H1 (cell line): ENCODE measurements around the gene CILP. TPM values are rescaled to one million over a fixed set of nuclear protein-coding genes. Genes with fewer than 3 reads are reported as not detected.

ENCODE experiments used
- ASH2L ChIP-seq: fragments of 200-600, 300-600 bp; sonication (generic); IDR thresholded peaks from one replicate; pipeline ENCODE4 v1.7.1; 2017; ENCODE audit warnings: low read length
- KDM4A ChIP-seq: IDR thresholded peaks from one replicate; pipeline ENCODE4 v1.7.1; 2012; ENCODE audit warnings: low read depth, mild to moderate bottlenecking, moderate library complexity, low read length, inconsistent platforms; ENCODE audit not compliant: severe bottlenecking
- POLR2AphosphoS5 ChIP-seq: IDR thresholded peaks from 2 replicates; pipeline ENCODE4 v1.6.1; 2011; ENCODE audit warnings: low read depth, low read length
- TAF1 ChIP-seq: IDR thresholded peaks from 2 replicates; pipeline ENCODE4 v1.6.1; 2011; ENCODE audit warnings: mild to moderate bottlenecking, low read depth, low read length
- TAF7 ChIP-seq: optimal IDR thresholded peaks from 2 replicates; pipeline ENCODE3; 2011; ENCODE audit warnings: low read depth, mild to moderate bottlenecking, inconsistent platforms, low read length, moderate library complexity, borderline replicate concordance
- ZNF274 ChIP-seq: IDR thresholded peaks from 2 replicates; pipeline ENCODE4 v1.7.0; 2012; ENCODE audit warnings: low read length, borderline replicate concordance; ENCODE audit errors: extremely low read depth
- polyA plus RNA-seq, 7 experiments: library from polyadenylated mRNA; depleted of rRNA in 3 of 7; stranded (reverse) in 5 of 7; unstranded in 2 of 7; fragments of >200 nt in 5 of 7; fragments of 200-250 nt in 2 of 7; gene quantifications; 1 replicate in 5 of 7; 2 replicates in 1 of 7; 4 replicates in 1 of 7; pipeline versions ENCODE4 v1.2.1 to v1.2.3, GENCODE V29; 2011 to 2013; ENCODE audit warnings: missing spikeins in 2 of 7, mixed read lengths in 2 of 7
- total RNA-seq: library from RNA; stranded (reverse); fragmentation: NEBNext Ultra II Directional; extraction: Animal tissue kit (Norgen Biotek cat#: 25700); gene quantifications from 2 replicates; pipeline ENCODE4 v1.2.1, GENCODE V29; 2021
- TF ChIP-seq, protein P1 (sequence below): fragments of 300-600 bp; sonication (generic); IDR thresholded peaks from 2 replicates; pipeline ENCODE4 v1.7.1; 2012; ENCODE audit warnings: low read length, moderate library complexity, mild to moderate bottlenecking, inconsistent platforms; ENCODE audit not compliant: insufficient replicate concordance
- TF ChIP-seq, protein P2 (sequence below): IDR thresholded peaks from 2 replicates; pipeline ENCODE4 v1.6.1; 2012; ENCODE audit warnings: inconsistent platforms

CILP gene
- total and polyA plus RNA-seq, 2 of the 8 experiments (the other 6 are each of a cell fraction or from before 2014, with no cell fraction given): 0.02 TPM; not detected in 1

DNA sequence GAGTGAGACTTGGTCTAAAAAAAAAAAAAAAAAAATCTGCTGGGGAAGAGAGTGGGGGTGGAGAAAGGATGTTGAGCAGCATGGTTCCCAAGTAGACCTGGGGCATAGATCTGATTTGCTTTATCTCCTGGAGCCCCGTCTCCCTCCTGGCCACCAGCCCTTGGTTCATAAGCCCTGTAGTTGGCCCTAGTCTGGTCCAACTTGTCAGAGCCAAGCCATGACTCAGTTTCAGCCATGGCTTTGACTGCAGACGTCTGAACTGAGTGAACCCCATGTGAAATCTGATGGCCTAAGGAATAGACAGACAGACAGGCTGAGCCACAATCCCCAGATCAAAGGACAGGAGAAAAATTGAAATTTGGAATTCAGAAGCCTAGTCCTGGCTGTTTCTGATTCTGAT is 2.0 kb upstream of the CILP start (continued):
- TF ChIP-seq, protein P1, sequence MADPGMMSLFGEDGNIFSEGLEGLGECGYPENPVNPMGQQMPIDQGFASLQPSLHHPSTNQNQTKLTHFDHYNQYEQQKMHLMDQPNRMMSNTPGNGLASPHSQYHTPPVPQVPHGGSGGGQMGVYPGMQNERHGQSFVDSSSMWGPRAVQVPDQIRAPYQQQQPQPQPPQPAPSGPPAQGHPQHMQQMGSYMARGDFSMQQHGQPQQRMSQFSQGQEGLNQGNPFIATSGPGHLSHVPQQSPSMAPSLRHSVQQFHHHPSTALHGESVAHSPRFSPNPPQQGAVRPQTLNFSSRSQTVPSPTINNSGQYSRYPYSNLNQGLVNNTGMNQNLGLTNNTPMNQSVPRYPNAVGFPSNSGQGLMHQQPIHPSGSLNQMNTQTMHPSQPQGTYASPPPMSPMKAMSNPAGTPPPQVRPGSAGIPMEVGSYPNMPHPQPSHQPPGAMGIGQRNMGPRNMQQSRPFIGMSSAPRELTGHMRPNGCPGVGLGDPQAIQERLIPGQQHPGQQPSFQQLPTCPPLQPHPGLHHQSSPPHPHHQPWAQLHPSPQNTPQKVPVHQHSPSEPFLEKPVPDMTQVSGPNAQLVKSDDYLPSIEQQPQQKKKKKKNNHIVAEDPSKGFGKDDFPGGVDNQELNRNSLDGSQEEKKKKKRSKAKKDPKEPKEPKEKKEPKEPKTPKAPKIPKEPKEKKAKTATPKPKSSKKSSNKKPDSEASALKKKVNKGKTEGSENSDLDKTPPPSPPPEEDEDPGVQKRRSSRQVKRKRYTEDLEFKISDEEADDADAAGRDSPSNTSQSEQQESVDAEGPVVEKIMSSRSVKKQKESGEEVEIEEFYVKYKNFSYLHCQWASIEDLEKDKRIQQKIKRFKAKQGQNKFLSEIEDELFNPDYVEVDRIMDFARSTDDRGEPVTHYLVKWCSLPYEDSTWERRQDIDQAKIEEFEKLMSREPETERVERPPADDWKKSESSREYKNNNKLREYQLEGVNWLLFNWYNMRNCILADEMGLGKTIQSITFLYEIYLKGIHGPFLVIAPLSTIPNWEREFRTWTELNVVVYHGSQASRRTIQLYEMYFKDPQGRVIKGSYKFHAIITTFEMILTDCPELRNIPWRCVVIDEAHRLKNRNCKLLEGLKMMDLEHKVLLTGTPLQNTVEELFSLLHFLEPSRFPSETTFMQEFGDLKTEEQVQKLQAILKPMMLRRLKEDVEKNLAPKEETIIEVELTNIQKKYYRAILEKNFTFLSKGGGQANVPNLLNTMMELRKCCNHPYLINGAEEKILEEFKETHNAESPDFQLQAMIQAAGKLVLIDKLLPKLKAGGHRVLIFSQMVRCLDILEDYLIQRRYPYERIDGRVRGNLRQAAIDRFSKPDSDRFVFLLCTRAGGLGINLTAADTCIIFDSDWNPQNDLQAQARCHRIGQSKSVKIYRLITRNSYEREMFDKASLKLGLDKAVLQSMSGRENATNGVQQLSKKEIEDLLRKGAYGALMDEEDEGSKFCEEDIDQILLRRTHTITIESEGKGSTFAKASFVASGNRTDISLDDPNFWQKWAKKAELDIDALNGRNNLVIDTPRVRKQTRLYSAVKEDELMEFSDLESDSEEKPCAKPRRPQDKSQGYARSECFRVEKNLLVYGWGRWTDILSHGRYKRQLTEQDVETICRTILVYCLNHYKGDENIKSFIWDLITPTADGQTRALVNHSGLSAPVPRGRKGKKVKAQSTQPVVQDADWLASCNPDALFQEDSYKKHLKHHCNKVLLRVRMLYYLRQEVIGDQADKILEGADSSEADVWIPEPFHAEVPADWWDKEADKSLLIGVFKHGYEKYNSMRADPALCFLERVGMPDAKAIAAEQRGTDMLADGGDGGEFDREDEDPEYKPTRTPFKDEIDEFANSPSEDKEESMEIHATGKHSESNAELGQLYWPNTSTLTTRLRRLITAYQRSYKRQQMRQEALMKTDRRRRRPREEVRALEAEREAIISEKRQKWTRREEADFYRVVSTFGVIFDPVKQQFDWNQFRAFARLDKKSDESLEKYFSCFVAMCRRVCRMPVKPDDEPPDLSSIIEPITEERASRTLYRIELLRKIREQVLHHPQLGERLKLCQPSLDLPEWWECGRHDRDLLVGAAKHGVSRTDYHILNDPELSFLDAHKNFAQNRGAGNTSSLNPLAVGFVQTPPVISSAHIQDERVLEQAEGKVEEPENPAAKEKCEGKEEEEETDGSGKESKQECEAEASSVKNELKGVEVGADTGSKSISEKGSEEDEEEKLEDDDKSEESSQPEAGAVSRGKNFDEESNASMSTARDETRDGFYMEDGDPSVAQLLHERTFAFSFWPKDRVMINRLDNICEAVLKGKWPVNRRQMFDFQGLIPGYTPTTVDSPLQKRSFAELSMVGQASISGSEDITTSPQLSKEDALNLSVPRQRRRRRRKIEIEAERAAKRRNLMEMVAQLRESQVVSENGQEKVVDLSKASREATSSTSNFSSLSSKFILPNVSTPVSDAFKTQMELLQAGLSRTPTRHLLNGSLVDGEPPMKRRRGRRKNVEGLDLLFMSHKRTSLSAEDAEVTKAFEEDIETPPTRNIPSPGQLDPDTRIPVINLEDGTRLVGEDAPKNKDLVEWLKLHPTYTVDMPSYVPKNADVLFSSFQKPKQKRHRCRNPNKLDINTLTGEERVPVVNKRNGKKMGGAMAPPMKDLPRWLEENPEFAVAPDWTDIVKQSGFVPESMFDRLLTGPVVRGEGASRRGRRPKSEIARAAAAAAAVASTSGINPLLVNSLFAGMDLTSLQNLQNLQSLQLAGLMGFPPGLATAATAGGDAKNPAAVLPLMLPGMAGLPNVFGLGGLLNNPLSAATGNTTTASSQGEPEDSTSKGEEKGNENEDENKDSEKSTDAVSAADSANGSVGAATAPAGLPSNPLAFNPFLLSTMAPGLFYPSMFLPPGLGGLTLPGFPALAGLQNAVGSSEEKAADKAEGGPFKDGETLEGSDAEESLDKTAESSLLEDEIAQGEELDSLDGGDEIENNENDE: no peak
- TF ChIP-seq, protein P2, sequence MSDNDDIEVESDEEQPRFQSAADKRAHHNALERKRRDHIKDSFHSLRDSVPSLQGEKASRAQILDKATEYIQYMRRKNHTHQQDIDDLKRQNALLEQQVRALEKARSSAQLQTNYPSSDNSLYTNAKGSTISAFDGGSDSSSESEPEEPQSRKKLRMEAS: no peak
- TF ChIP-seq TAF1 (no peak), KDM4A (no peak), POLR2AphosphoS5 (no peak), ZNF274 (no peak), ASH2L (no peak), TAF7 (no peak)
- TF ChIP-seq, all 59 proteins: peak for 0
